ENCODE measurements around the gene ARL16. TPM values are rescaled to one million over a fixed set of nuclear protein-coding genes. Genes with fewer than 3 reads are reported as not detected.

The ARL16 gene
- total RNA-seq, 4 donors from 2014 or later, result 18.8 to 28.8 (median 26.9) TPM

GRCh38 chr17:81672954-81673353, 10.6 kb downstream of the ARL16 start:
- ATAC-seq (ENCODE audit: low FRiP score), result no peak
- no peak for TF ChIP-seq CTCF (IDR thresholded peaks at IDR 0.05)
- no peak for DNase-seq (ENCODE audit: low spot score)

GRCh38 chr17:81672504-81672903, 11.1 kb downstream of the ARL16 start:
- ATAC-seq (ENCODE audit: low FRiP score) (no peak), DNase-seq (ENCODE audit: low spot score) (no peak)
- no peak for TF ChIP-seq CTCF (IDR thresholded peaks at IDR 0.05)

GRCh38 chr17:81667754-81668153, 15.8 kb downstream of the ARL16 start:
- TF ChIP-seq CTCF (IDR thresholded peaks at IDR 0.05), result no peak

GRCh38 chr17:81666342-81667191, 17.0 kb downstream of the ARL16 start, which contains the start of the genes CCDC137 and OXLD1:
TSS of gene CCDC137 (plus strand) at chr17:81666737. CDS start at chr17:81666767, 30 bp downstream.
TSS of gene OXLD1 (minus strand) at chr17:81666605. CDS start at chr17:81666577, 28 bp downstream.
- ATAC-seq (ENCODE audit: low FRiP score) (peak; percentile 97), DNase-seq (ENCODE audit: low spot score) (peak; percentile 78)
- TF ChIP-seq CTCF (IDR thresholded peaks at IDR 0.05), result no peak

More at GRCh38 chr17:81667754-81668153, 15.8 kb downstream of the ARL16 start:
- no peak for ATAC-seq (ENCODE audit: low FRiP score)
- DNase-seq (ENCODE audit: low spot score), result no peak

GRCh38 chr17:81666092-81666341, 17.6 kb downstream of the ARL16 start:
- ATAC-seq (ENCODE audit: low FRiP score) (peak; percentile 28), DNase-seq (ENCODE audit: low spot score) (no peak)
- no peak for TF ChIP-seq CTCF (IDR thresholded peaks at IDR 0.05)

- DNase-seq (ENCODE audit: low spot score) (peak; percentile 32), ATAC-seq (ENCODE audit: low FRiP score) (peak; percentile 29)
- TF ChIP-seq CTCF (IDR thresholded peaks at IDR 0.05), result no peak
These were observed 18.1 kb downstream of the ARL16 start for GRCh38 chr17:81665205-81666091.

All from omental fat pad (tissue), 4 donors.